Keratinocyte (primary cell): ENCODE results near the gene PDGFB. TPM values are rescaled to one million over a fixed set of nuclear protein-coding genes. Genes with fewer than 3 reads are reported as not detected.

Experiments
- DNase-seq: peaks from one replicate; pipeline ENCODE4 v3.0.0-alpha.2; 2011; ENCODE audit warnings: low read depth, missing footprints, low spot score
- FAIRE-seq: peaks from 2 replicates; lab custom pipeline; 2011; peaks lifted over from hg19 to GRCh38; lab: Jason Lieb, UNC
- H2AFZ ChIP-seq: 2 replicates; pipeline ENCODE4 v1.6.0; 2012; ENCODE audit warnings: low read length, control low read depth, inconsistent platforms; ENCODE audit not compliant: control insufficient read depth
- H3K27ac ChIP-seq: 2 replicates; pipeline ENCODE4 v1.5.1; 2011; ENCODE audit warnings: low read length; ENCODE audit not compliant: control insufficient read depth, insufficient read depth
- H3K27me3 ChIP-seq: 3 replicates; pipeline ENCODE4 v1.6.0; 2011; ENCODE audit warnings: low read length; ENCODE audit not compliant: control insufficient read depth, insufficient read depth; ENCODE audit errors: extremely low read depth
- H3K36me3 ChIP-seq, 2 experiments: 2 replicates in 1 of 2; 3 replicates in 1 of 2; pipeline ENCODE4 v1.5.1; 2011; ENCODE audit warnings: low read length in 2 of 2, mild to moderate bottlenecking in 1 of 2; ENCODE audit not compliant: control insufficient read depth in 2 of 2, insufficient read depth in 2 of 2; ENCODE audit errors: extremely low read depth in 1 of 2
- H3K4me1 ChIP-seq: 3 replicates; pipeline ENCODE4 v1.5.1; 2011; ENCODE audit warnings: low read length; ENCODE audit not compliant: control insufficient read depth, insufficient read depth; ENCODE audit errors: extremely low read depth
- H3K4me2 ChIP-seq: 3 replicates; pipeline ENCODE4 v1.6.0; 2011; ENCODE audit warnings: low read depth, low read length; ENCODE audit not compliant: control insufficient read depth, insufficient read depth; ENCODE audit errors: extremely low read depth
- H3K4me3 ChIP-seq, 3 experiments: fragments of 200-600 bp in 1 of 3; sonication (generic) in 1 of 3; 2 replicates in 2 of 3; 3 replicates in 1 of 3; pipeline ENCODE4 v1.5.1; 2011 to 2016; ENCODE audit warnings: low read length in 3 of 3, mild to moderate bottlenecking in 3 of 3, control low read depth in 2 of 3, inconsistent platforms in 1 of 3, low read depth in 1 of 3, mixed read lengths in 1 of 3, mixed run types in 1 of 3, moderate library complexity in 1 of 3; ENCODE audit not compliant: control insufficient read depth in 2 of 3, insufficient read depth in 2 of 3; ENCODE audit errors: extremely low read depth in 1 of 3
- H3K79me2 ChIP-seq: 2 replicates; pipeline ENCODE4 v1.6.0; 2012; ENCODE audit warnings: low read length; ENCODE audit not compliant: control insufficient read depth, insufficient read depth
- H3K9ac ChIP-seq: 3 replicates; pipeline ENCODE4 v1.6.0; 2011; ENCODE audit warnings: low read length; ENCODE audit not compliant: control insufficient read depth, insufficient read depth; ENCODE audit errors: extremely low read depth
- H3K9me1 ChIP-seq: 3 replicates; pipeline ENCODE4 v1.6.0; 2011; ENCODE audit warnings: low read length; ENCODE audit not compliant: control insufficient read depth, insufficient read depth; ENCODE audit errors: extremely low read depth
- H3K9me3 ChIP-seq: 2 replicates; pipeline ENCODE4 v1.5.1; 2012; ENCODE audit warnings: low read depth, low read length; ENCODE audit not compliant: control insufficient read depth
- H4K20me1 ChIP-seq: 3 replicates; pipeline ENCODE4 v1.6.0; 2011; ENCODE audit warnings: low read length; ENCODE audit not compliant: control insufficient read depth, insufficient read depth; ENCODE audit errors: extremely low read depth
- CTCF ChIP-seq, 3 experiments: IDR thresholded peaks in 1 of 3; conservative IDR thresholded peaks in 1 of 3; optimal IDR thresholded peaks in 1 of 3; 2 replicates in 2 of 3; 3 replicates in 1 of 3; pipeline versions ENCODE3 to v1.5.1; 2011; ENCODE audit warnings: low read length in 3 of 3, mild to moderate bottlenecking in 3 of 3, moderate library complexity in 2 of 3, control low read depth in 1 of 3, inconsistent platforms in 1 of 3; ENCODE audit not compliant: insufficient read depth in 2 of 3; ENCODE audit errors: extremely low read depth in 1 of 3
- EZH2 ChIP-seq: IDR thresholded peaks from one replicate; pipeline ENCODE4 v1.6.1; 2012; ENCODE audit warnings: inconsistent platforms, mild to moderate bottlenecking, low read length, moderate library complexity
- dilution Hi-C: fragments of 300-500 bp; cut with MboI; formaldehyde crosslinking; loops from one replicate; pipeline ENCODE4 v1.7.0; 2020; ENCODE audit warnings: low sequenced_read_pairs; ENCODE audit not compliant: extremely low pct_ligation_motif_present
- polyA plus RNA-seq, 5 experiments: library from polyadenylated mRNA; depleted of rRNA in 3 of 5; stranded (reverse) in 3 of 5; stranded (forward) in 1 of 5; unstranded in 1 of 5; fragments of >200 nt; gene quantifications; 1 replicate in 1 of 5; 2 replicates in 3 of 5; 3 replicates in 1 of 5; pipeline versions ENCODE4 v1.2.1 to v1.2.3, GENCODE V29; 2011 to 2012; ENCODE audit warnings: missing spikeins in 2 of 5, low read depth in 1 of 5, low replicate concordance in 1 of 5

The PDGFB gene
- polyA plus RNA-seq, 1 donor (not counting 4 experiments of a cell fraction or from before 2014, with no cell fraction given) = 6.0 TPM

- no peak overlapping the region for H3K4me2 ChIP-seq
- no peak for FAIRE-seq
These were observed 32.4 kb upstream of the PDGFB start for GRCh38 chr22:39277142-39277607.

GRCh38 chr22:39276440-39277141 is 31.8 kb upstream of the PDGFB start:
- Histone ChIP-seq H3K4me1 (no peaks in the 10 kb centered on the region), H3K27me3 (no peaks in the 10 kb centered on the region), H4K20me1 (no peaks in the 10 kb centered on the region), H3K9ac (no peak overlapping the region), H3K4me2 (no peak overlapping the region), H3K9me1 (no peaks in the 10 kb centered on the region), H3K79me2 (no peaks in the 10 kb centered on the region), H3K4me3 (no peak overlapping the region), H3K9me3 (no peaks in the 10 kb centered on the region), H3K36me3 (no peaks in the 10 kb centered on the region), H2AFZ (no peak overlapping the region), H3K27ac (no peak overlapping the region)
- DNase-seq (no peak), FAIRE-seq (no peak)
- no peak for TF ChIP-seq EZH2
- no peak for TF ChIP-seq CTCF (optimal IDR thresholded peaks at IDR 0.05 in 1 of 3, IDR thresholded peaks at IDR 0.05 in 1 of 3, conservative IDR thresholded peaks at IDR 0.05 in 1 of 3; ENCODE audit: extremely low read depth in 1 of 3, insufficient read depth in 2 of 3, low read length in 3 of 3)
- dilution Hi-C loops = no loop called here

More at GRCh38 chr22:39277142-39277607, 32.4 kb upstream of the PDGFB start:
- Histone ChIP-seq H3K9me3 (no peaks in the 10 kb centered on the region), H3K4me1 (no peaks in the 10 kb centered on the region), H4K20me1 (no peaks in the 10 kb centered on the region), H3K27ac (no peak overlapping the region), H3K27me3 (no peaks in the 10 kb centered on the region), H3K9ac (no peak overlapping the region), H3K36me3 (no peaks in the 10 kb centered on the region), H3K4me3 (no peak overlapping the region), H3K79me2 (no peaks in the 10 kb centered on the region), H3K9me1 (no peaks in the 10 kb centered on the region), H2AFZ (no peak overlapping the region)
- dilution Hi-C loops = no loop called here
- no peak for DNase-seq
- no peak for TF ChIP-seq EZH2
- TF ChIP-seq CTCF (optimal IDR thresholded peaks at IDR 0.05 in 1 of 3, IDR thresholded peaks at IDR 0.05 in 1 of 3, conservative IDR thresholded peaks at IDR 0.05 in 1 of 3; ENCODE audit: extremely low read depth in 1 of 3, insufficient read depth in 2 of 3, low read length in 3 of 3) = no peak
